ENCODE results near the gene CHST11.

The CHST11 gene

GRCh38 chr12:104484079-104484478 lies 27.3 kb downstream of the CHST11 start:
- DNase-seq, result no peak

GRCh38 chr12:104485651-104486362 lies 29.1 kb downstream of the CHST11 start:
- no peak for DNase-seq

- DNase-seq, result no peak
Measured at GRCh38 chr12:104486363-104486750, 29.6 kb downstream of the CHST11 start.

GRCh38 chr12:104486943-104487819 lies 30.4 kb downstream of the CHST11 start:
- no peak for DNase-seq

- DNase-seq, result no peak
Measured at GRCh38 chr12:104488374-104488773, 31.6 kb downstream of the CHST11 start.

GRCh38 chr12:104490186-104490585 lies 33.4 kb downstream of the CHST11 start:
- DNase-seq, result no peak

- no peak for DNase-seq
Measured at GRCh38 chr12:104490850-104491249, 34.1 kb downstream of the CHST11 start.

GRCh38 chr12:104493496-104493895 lies 36.7 kb downstream of the CHST11 start:
- no peak for DNase-seq

GRCh38 chr12:104494137-104494792 lies 37.5 kb downstream of the CHST11 start:
- DNase-seq, result no peak

- no peak for DNase-seq
Measured at GRCh38 chr12:104494793-104495158, 38.0 kb downstream of the CHST11 start.

- DNase-seq, result peak; percentile 31
Measured at GRCh38 chr12:104495786-104496185, 39.0 kb downstream of the CHST11 start.

- no peak for DNase-seq
Measured at GRCh38 chr12:104496336-104496735, 39.6 kb downstream of the CHST11 start.

GRCh38 chr12:104498211-104498801 lies 41.6 kb downstream of the CHST11 start:
- DNase-seq, result peak; percentile 86

- no peak for DNase-seq
Measured at GRCh38 chr12:104499668-104500332, 43.1 kb downstream of the CHST11 start.

GRCh38 chr12:104501115-104501514 lies 44.4 kb downstream of the CHST11 start:
- DNase-seq, result no peak

- DNase-seq, result no peak
Measured at GRCh38 chr12:104501660-104502059, 44.9 kb downstream of the CHST11 start.

- DNase-seq, result peak; percentile 28
Measured at GRCh38 chr12:104502217-104502616, 45.5 kb downstream of the CHST11 start.

- DNase-seq, result no peak
Measured at GRCh38 chr12:104502638-104503037, 45.9 kb downstream of the CHST11 start.

- DNase-seq, result no peak
Measured at GRCh38 chr12:104503191-104503590, 46.4 kb downstream of the CHST11 start.

GRCh38 chr12:104504146-104504545 lies 47.4 kb downstream of the CHST11 start:
- DNase-seq, result no peak

- DNase-seq, result no peak
Measured at GRCh38 chr12:104505095-104505818, 48.5 kb downstream of the CHST11 start.
